ENCODE data around the gene KDM2A.

- no peak for TF ChIP-seq POLR2A (IDR thresholded peaks at IDR 0.05)
- TF ChIP-seq, protein P1, sequence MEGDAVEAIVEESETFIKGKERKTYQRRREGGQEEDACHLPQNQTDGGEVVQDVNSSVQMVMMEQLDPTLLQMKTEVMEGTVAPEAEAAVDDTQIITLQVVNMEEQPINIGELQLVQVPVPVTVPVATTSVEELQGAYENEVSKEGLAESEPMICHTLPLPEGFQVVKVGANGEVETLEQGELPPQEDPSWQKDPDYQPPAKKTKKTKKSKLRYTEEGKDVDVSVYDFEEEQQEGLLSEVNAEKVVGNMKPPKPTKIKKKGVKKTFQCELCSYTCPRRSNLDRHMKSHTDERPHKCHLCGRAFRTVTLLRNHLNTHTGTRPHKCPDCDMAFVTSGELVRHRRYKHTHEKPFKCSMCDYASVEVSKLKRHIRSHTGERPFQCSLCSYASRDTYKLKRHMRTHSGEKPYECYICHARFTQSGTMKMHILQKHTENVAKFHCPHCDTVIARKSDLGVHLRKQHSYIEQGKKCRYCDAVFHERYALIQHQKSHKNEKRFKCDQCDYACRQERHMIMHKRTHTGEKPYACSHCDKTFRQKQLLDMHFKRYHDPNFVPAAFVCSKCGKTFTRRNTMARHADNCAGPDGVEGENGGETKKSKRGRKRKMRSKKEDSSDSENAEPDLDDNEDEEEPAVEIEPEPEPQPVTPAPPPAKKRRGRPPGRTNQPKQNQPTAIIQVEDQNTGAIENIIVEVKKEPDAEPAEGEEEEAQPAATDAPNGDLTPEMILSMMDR (IDR thresholded peaks at IDR 0.05): no peak
These were observed 159.3 kb downstream of the KDM2A start for GRCh38 chr11:67278135-67278938.

All from transverse colon (tissue), 3 donors.